Hematopoietic multipotent progenitor cell (in vitro differentiated cells): ENCODE results near the gene WNT3. TPM values are rescaled to one million over a fixed set of nuclear protein-coding genes. Genes with fewer than 3 reads are reported as not detected.
"Not testable (repeated sequence)": the region's sequence is repeated elsewhere in the genome, so short reads cannot be mapped to it uniquely, and the experiment has no call there.

Experiments used
- DNase-seq, 3 donors: peaks; one replicate each; pipeline ENCODE4 v3.0.0-alpha.2; 2011 to 2015; ENCODE audit warnings: low read depth in 2 of 3, low spot score in 2 of 3
- total RNA-seq: library from RNA; depleted of rRNA; stranded (reverse); fragments of >200 nt; gene quantifications from one replicate; pipeline ENCODE4 v1.2.3, GENCODE V29; 2012

WNT3 gene, protein sequence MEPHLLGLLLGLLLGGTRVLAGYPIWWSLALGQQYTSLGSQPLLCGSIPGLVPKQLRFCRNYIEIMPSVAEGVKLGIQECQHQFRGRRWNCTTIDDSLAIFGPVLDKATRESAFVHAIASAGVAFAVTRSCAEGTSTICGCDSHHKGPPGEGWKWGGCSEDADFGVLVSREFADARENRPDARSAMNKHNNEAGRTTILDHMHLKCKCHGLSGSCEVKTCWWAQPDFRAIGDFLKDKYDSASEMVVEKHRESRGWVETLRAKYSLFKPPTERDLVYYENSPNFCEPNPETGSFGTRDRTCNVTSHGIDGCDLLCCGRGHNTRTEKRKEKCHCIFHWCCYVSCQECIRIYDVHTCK
- under 0.01 TPM for total RNA-seq

DNA sequence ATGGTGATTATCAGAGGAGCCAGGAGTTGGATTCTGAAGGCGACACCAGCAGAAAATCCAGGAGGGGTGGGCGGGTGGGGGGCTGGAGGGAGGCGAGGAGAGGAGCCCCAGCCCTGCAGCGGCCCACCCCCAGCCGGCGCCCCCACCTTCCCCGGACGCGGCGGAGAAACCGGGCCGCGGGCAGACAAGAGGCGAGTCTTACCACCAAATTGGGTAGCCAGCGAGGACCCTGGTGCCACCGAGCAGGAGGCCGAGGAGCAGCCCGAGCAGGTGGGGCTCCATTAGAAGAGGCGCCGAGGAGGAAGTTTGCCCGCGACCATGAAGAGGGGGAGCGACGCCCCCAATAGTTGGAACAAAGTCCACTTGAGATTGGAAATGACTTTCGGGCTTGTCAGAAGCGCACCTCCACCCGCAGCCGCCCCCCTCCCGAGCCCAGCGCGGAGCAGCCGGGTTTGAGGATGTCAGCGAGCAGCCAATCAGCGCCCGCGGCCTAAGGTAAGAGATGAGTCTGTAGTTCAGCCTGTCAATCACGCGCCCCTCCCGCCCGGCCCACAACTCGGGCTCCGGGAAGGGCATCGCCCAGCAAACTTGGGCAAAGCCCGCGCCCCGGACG lies at the start of gene WNT3:
TSS of gene WNT3 (minus strand) at position 377 of the 613 bp plus-strand sequence. CDS start at position 282, 95 bp downstream.
- DNase-seq: peak in 1 of 3 donors; percentile 33

DNA sequence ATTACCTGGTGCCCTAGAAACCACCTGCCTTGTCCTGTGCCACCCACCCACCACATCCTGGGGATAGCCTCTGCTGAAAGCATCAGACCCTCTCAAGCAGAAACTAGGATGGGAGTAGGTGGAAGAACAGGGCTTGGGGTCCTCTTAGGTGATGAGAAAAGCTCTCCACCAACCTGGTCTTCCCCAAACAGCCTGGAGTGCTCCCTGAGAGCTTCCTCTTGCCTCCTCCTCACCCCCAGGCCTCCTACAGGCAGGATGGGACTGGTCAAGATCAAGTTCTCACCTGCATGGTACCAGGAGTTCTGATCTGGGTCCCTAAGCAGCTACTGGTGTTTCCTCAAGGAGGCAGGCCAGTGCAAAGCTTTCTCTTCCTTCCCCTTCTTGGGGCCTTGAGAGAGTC lies 48.3 kb upstream of the WNT3 start:
- no peak for DNase-seq

DNA sequence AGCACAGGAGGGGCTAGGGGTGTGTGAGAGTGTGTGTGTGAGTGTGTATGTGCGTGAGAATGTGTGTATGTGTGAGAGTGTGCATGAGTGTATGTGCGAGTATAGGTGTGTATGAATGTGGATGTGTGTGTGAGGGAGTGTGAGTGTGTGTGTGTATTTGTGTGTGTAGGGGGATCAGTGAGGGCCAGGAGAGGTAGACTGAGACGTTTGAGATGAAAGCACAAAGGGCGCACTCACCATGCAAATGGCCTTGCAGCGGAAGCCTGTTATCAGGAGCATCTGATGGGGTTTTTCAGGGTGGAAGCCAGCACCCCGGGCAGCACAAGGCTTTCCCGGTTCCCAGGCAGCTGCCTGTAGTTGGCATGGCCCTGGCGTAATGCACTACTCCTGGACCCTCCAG lies 47.8 kb upstream of the WNT3 start:
- DNase-seq: no peak

DNA sequence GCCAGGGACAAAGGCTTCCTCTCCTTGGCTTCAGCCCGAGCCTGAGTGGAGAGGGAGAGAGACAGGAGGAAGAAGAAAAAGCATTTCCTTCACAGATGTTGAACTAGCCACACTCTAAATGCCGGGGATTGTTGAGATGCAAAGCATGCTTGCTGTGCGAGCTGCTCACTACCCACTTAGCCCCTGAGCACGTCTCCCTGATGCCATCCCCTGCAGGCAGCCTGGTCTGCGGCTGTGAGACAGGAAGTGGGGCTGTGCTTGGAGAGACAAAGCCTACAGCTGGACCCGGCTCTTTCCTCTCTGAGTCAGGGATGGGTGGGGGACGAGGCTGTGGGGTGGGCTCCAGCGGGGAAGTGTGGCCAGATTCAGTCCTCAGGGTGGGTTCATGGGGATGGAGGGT lies 46.6 kb upstream of the WNT3 start:
- peak in 1 of 3 donors; percentile 34 for DNase-seq

DNA sequence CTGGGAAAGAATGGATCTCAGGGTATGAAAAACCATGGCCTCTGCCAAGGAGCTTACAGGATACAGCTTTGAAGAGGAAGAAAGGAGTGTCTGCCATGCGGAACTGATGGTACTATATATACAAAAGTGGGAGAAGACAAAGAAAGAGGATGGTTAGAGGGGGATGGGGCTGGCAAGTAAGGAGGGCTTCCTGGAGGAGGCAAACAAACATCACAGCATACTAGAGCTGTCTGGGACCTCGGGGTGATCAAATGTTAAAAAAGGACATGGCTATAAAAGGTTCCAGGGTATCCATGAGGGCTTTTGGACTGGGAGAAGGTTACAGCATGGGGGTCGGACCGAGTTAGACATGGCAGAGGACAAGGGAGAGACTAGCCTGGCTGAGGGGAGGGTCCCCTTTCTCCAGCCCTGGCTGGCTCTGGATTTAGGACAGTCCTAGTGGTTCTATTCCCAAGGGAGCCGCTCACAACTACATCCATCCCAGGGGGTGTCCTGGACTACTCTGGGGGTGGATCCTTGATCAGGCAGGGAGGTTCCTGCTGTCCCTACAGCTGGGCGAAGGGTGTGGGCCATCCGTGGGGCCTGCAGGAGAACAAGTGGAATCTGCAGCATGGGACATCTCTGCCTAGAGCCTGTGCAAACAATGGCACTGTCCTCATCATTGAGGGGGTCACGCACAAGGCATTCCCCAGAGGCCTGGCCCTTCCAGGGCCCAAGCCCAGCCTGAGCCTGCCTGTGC lies 45.1 kb upstream of the WNT3 start:
- no peak for DNase-seq

DNA sequence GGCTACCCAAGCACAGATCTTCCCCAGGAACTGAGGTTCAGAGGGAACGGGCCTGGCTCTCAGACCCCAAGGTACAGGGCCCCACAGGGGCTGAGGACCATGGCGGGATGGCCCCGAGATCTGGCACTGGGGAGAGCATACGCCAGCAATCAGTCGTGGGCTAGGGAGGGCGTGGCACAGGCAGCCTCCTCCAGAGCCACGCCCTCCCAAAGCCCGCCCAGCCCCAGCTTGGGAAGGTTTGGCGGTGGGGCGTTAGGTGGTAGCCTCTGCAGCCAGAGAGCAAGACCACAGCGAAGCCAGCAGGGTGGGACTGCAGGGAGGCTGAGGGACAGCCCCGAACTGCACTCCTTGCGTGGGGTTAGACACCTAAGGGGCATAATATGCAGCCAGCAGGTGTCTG lies 44.5 kb upstream of the WNT3 start:
- DNase-seq: no peak

DNA sequence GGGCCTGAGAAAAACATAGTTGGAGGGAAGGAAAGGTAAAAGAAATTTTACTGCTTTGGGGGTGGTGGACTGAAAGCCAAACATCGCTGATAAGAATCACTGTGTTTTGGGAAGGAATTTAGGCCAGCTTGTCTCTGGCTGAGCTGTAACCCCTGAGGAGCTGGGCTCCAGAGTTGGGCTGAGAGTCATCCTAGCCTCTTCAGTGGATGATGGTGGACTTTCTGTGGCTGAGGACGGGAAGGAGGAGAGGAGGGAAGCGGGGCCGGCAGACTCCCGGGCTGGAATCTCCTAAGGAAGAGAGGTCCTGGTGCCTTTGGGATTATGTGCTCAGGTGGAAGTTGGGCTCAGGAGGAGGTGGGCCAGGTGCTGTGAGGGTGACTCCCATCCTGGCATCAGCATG lies 41.5 kb upstream of the WNT3 start:
- no peak for DNase-seq

DNA sequence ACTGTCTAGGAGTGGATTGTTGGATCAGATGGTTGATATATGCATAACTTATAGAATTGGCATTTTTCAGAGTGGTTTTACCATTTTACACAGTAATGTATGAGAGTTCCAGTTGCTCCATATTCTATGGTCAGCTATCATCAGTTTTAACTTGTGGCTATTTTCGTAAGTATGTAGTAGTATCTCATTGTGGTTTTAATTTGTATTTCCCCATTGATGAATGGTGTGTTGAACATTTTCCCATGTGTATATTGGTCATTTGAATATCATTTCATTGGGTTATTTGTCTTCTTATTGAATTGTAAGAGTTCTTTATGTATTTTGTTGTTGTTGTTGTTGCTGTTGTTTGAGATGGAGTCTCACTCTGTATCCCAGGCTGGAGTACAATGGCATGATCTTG lies 39.1 kb upstream of the WNT3 start:
- no peak for DNase-seq

DNA sequence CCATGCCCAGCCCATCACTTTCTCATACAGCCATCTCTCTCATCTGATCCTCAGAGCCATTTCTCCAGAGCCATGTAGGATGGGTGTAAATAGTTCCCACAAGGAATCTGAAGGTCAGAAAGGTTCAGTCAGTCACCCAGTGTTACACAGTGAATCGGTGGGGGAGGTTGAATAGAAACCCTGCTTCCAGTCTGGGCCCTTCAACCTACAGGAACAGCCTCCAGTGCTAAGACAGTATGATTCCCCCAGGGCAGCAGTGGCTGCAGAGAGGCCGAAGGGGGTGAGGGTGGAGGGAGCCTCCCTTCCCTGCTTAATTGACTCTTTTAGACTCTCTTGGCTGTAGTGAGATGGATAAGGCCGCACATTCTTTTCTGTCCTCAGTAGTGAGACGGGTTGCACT lies 36.5 kb upstream of the WNT3 start:
- DNase-seq: no peak

DNA sequence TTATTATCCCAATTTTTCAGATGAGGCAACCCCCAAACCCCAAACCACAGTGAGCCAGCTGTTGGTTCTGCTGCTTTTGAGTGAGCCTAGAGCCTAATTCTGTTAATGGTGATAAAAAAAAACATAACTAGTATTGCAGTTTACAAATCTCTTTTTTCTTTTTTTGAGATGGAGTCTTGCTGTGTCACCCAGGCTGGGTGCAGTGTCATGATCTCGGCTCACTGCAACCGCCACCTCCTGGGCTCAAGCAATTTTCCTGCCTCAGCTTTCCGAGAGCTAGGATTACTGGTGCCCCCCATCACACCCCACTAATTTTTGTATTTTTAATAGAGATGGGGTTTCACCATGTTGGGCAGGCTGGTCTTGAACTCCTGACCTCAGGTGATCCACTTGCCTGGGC lies 36.0 kb upstream of the WNT3 start:
- DNase-seq: no peak

DNA sequence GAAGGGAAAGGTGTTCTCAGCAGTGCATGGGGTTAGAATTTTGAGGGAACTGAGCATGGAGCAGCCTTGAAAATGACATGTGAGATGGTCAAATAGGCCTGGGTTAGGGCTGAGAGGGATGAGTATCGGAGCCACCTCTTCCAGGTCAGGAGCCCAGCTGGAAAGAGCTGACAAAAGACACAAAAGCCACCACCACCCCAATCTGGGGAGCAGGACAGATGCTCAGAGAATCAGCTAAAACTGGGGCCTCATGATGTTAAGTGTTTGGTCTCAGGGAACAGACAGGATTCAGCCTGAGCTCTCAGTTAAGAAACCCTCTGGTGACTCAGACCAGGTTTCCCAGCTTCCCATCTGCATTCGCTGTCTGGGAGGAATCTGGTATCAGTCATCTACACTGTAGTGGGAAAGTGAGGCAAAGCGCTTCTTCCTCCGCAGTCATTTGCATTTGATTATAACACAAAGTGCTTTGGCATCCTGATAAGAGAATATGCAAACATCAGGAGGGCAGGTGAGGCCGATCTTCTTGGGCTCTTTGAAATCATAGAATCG lies 35.5 kb upstream of the WNT3 start:
- no peak for DNase-seq

DNA sequence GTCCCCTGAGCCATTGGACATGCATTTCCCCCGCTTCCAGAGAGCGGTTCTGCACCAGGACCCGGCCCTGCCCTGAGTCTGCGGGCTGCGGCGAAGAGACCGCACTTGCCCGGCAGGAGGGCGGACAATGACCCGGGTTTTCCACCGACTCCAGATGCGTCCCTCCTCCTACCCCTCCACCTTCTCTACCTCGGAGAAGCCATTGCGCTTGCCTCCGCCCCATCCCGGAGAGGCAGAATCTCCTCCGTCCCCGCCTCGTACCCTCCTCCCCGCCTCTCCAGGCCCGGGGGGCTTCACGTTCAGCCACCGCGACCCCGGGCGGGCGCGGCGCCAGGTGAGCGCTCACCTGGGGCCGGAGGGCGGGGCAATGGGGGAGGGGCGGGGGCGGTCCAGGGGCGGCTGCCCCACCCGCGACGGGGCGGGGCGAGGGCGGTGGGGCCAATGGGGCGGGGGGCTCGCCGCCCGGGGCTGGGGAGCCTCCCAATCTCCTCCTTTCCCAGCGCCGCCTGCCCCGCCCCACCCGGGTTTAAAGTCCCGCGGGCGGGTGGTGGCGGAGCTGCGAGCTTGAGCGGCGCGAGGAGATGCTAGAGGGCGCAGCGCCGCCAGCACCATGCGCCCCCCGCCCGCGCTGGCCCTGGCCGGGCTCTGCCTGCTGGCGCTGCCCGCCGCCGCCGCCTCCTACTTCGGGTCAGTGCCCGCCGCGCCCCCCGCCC lies 32.7 kb upstream of the WNT3 start, which contains the start of gene WNT9B:
TSS of gene WNT9B (plus strand) at position 555 of the 713 bp plus-strand sequence. CDS start at position 611, 56 bp downstream.
- DNase-seq: peak in 2 of 3 donors; percentile 38 to 42

DNA sequence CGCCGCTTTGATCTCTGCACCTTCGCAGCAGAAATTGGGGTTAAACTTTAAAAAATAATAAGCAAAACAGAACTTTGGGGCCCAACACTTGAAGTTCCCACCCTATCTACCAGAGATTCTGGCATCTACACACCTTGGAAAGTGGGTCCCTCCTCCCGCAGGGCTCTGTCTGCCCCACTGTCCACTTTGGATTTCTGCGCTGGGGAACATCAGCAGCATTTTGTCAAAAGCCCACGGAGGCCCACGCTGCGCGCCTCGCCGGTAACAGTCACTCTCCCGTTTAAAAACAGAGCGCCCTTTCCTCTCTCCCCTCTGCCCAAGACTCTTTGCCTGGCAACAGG lies 32.2 kb upstream of the WNT3 start:
- DNase-seq: no peak

DNA sequence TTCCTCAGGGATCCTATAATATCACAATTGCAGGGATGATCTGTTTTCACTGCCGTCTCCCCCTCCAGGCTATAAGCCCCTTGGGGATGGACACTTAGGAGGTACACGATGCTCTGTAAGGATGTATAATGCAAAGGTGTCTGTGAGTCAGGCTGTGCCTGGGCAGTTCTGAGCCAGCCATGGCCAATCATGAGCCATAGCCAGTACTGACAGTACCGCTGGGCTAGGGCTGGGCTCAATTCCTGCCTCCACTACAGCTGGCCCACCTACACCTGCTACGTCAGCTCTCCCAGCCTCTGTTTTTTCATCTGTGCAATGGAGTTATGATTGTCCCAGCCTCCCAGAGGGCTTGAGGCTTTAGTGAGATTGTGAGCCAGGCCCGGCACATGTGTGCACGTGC lies 30.0 kb upstream of the WNT3 start:
- DNase-seq: no peak

DNA sequence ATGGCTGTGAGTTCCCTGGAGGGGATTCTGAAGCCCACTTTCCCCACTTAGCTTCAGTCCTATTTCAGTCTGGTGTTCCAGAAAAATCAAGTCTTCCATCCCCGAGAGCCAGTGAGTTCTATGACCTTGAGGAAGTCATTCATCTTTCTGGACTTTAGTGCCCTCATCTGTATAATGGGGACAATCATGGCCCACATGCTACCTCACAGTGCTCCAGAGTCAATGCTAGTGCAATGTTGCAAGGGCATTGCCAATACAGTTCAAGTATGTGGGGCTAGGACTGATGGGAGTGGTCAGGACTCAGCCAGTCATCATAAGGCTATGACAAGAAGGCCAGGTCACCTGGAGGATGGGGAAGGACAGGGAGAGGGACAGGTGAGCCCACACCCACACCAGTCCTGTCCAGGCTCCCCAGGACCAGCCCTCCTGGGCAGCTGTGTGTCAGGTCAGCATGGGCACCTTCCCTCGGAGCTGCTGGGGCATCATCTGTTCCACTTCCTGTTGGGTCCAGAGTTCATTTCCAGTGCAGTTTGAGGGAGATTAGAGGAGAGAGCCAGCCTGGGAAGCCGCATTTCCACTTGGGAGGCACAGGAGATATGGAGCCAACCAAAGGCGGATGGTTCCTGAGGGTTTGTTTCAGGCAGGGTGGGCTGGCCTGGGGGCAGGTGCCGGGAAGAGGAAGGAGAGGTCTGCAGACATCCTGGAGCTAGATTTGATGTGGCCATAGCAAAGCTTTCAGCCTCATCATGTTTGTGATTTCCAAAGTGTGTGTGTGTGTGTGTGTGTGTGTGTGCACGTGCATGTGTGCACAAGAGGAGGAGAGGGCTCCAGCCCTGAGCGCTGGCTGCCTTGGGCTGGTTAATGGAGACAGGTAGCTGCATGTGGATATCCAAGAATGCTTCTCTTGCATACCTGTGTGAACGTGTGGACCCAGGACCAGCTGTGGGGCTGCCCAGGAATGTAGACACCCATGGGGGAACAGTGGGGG lies 29.0 kb upstream of the WNT3 start:
- DNase-seq: no peak

DNA sequence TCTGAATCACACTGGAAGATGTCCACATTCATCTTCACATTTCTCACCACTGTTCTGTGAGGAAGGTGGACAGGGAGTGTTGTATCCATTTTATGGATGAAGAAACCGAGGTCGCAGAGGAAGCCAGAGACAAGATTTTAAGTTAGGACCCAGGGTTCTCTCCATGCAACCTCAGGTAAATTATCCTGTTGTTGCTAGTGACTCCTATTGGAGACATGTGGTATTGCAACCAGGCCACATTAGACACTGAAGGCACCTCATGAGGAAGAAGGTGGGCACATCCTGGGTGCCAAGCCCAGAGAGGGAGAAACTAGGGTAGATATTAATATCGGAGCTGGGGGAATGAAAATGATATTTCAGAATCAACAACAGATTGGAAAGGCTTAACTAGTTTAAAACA lies 24.3 kb upstream of the WNT3 start:
- DNase-seq: no peak

DNA sequence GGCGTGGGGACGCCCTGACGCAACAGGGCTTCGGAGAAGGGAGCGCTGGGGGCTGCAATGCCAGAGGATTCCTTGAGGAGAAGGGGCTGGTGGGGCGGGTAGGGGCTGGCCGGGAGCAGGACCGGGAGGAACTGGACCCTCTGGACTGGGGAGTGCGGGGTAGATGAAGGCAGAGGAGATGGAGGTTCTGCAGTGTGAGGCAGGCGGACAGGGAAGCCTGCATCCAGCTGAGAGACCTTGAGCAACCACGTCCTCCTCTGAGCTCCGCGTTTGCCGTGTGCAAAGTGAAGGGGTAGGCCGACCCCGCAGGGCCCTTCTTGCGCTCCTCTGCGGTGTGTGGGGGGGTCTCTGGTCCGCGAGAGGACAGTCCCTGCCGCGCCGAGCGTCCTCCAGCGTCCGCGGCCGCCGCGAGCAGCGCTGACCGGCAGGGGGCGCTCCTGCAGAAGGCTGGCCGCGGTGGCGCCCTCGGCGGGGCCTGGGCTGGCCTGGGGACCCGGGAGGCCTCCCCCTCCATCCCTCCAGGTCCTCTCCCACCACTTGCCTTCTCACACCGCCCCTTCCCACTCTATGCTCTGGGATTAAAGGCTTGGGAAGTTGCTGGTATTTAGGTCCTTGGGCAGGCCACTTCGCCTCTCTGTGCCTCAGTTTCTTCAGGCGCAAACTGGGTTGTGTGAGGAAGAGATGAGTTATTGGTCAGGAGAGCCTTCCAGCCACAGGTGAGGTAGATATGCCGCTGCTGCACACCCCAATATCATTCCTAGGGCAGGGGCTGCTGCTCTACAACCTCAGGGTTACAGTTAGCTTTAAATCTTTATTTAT lies 23.3 kb upstream of the WNT3 start:
- no peak for DNase-seq

DNA sequence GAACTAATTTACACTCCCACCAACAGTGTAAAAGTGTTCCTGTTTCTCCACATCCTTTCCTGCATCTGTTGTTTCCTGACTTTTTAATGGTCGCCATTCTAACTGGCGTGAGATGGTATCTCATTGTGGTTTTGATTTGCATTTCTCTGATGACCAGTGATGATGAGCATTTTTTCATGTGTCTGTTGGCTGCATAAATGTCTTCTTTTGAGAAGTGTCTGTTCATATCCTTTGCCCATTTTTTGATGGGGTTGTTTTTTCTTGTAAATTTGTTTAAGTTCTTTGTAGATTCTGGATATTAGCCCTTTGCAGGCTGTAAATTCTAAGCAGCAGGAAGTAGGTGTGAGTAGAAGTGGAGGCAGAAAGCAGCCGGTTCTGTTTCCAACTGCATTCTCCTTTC lies 22.1 kb upstream of the WNT3 start:
- not testable (repeated sequence) for DNase-seq

DNA sequence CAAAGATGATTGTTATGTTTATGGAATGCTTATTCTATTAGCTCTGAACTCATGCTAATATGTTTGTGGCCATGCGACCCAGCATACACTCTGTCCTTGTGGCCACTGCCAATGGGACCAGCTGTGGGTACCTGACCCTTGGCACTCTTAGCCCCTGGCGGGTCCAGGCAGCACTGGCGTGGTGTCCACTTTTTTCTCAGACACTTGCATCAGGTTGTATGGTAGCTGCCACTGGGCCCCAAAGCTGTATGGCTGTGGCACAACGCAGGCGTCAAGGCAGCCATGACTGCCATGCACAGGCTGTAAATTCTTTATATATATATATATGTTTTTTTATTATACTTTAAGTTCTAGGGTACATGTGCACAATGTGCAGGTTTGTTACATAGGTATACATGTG lies 20.7 kb upstream of the WNT3 start:
- no peak for DNase-seq
